Activated CD4-positive, CD25-positive, alpha-beta regulatory T cell treated with anti-CD3 and anti-CD28 coated beads, Interleukin-2, amount 50 U/mL, for 16 hours (primary cell): Measurements from ENCODE around the gene TOR1AIP1.
"Not testable (repeated sequence)": the region's sequence is repeated elsewhere in the genome, so short reads cannot be mapped to it uniquely, and the experiment has no call there.

Source experiments
- DNase-seq: peaks from one replicate; pipeline ENCODE4 v3.0.0-alpha.2; 2020; ENCODE audit warnings: low read depth, low spot score

TOR1AIP1 gene

GRCh38 chr1:179937668-179938254, 55.7 kb downstream of the TOR1AIP1 start:
- no peak for DNase-seq

- no peak for DNase-seq
Measured at GRCh38 chr1:179938752-179939151, 56.7 kb downstream of the TOR1AIP1 start.

- DNase-seq: no peak
Measured at GRCh38 chr1:179939941-179940340, 57.9 kb downstream of the TOR1AIP1 start.

GRCh38 chr1:179941454-179941853, 59.4 kb downstream of the TOR1AIP1 start:
- no peak for DNase-seq

GRCh38 chr1:179950651-179951050, 68.6 kb downstream of the TOR1AIP1 start:
- DNase-seq: no peak

- DNase-seq: no peak
Measured at GRCh38 chr1:179951383-179952144, 69.5 kb downstream of the TOR1AIP1 start.

- no peak for DNase-seq
Measured at GRCh38 chr1:179952186-179952585, 70.1 kb downstream of the TOR1AIP1 start.

- no peak for DNase-seq
Measured at GRCh38 chr1:179953974-179954492, 71.9 kb downstream of the TOR1AIP1 start.

GRCh38 chr1:179954493-179955286, 72.6 kb downstream of the TOR1AIP1 start, which contains the start of gene CEP350:
Gene CEP350, plus strand, starts transcription at chr1:179954810. Its CDS starts 31,372 bp downstream, at chr1:179986182.
- DNase-seq: peak; percentile 97

- DNase-seq: no peak
Measured at GRCh38 chr1:179955287-179955680, 73.2 kb downstream of the TOR1AIP1 start.

- no peak for DNase-seq
Measured at GRCh38 chr1:179955731-179956130, 73.6 kb downstream of the TOR1AIP1 start.

- DNase-seq: no peak
Measured at GRCh38 chr1:179958359-179958758, 76.3 kb downstream of the TOR1AIP1 start.

GRCh38 chr1:179962168-179962567, 80.1 kb downstream of the TOR1AIP1 start:
- DNase-seq: not testable (repeated sequence)

GRCh38 chr1:179966551-179966950, 84.5 kb downstream of the TOR1AIP1 start:
- DNase-seq: no peak

GRCh38 chr1:179968284-179968993, 86.4 kb downstream of the TOR1AIP1 start:
- no peak for DNase-seq

GRCh38 chr1:179968994-179969919, 87.2 kb downstream of the TOR1AIP1 start:
- no peak for DNase-seq
